Hepatocyte (in vitro differentiated cells): ENCODE data around the gene LATS2. TPM values are rescaled to one million over a fixed set of nuclear protein-coding genes. Genes with fewer than 3 reads are reported as not detected.
"Not testable (repeated sequence)": the region's sequence is repeated elsewhere in the genome, so short reads cannot be mapped to it uniquely, and the experiment has no call there.

Experiments
- DNase-seq: peaks from one replicate; pipeline ENCODE4 v3.0.0-alpha.2; 2016; ENCODE audit warnings: low spot score
- H2AFZ ChIP-seq: fragments of 200-600 bp; sonication (generic); 2 replicates; pipeline ENCODE4 v1.6.0; 2016; ENCODE audit warnings: antibody characterized with exemption, mild to moderate bottlenecking
- H3K27ac ChIP-seq: fragments of 200-600 bp; sonication (generic); 2 replicates; pipeline ENCODE4 v1.5.1; 2016; ENCODE audit warnings: mild to moderate bottlenecking
- H3K27me3 ChIP-seq: fragments of 200-600 bp; sonication (generic); 2 replicates; pipeline ENCODE4 v1.6.1; 2016
- H3K36me3 ChIP-seq: fragments of 200-600 bp; sonication (generic); replicated peaks from 2 replicates; pipeline ENCODE4 v1.5.1; 2016; ENCODE audit warnings: low read depth; ENCODE audit not compliant: insufficient read depth
- H3K4me1 ChIP-seq: fragments of 200-600 bp; sonication (generic); 2 replicates; pipeline ENCODE4 v1.5.1; 2016; ENCODE audit warnings: mild to moderate bottlenecking, moderate library complexity; ENCODE audit not compliant: insufficient read depth
- H3K4me2 ChIP-seq: fragments of 200-600 bp; sonication (generic); 2 replicates; pipeline ENCODE4 v1.6.0; 2016
- H3K4me3 ChIP-seq: fragments of 200-600 bp; sonication (generic); 2 replicates; pipeline ENCODE4 v1.5.1; 2016; ENCODE audit warnings: mild to moderate bottlenecking
- H3K79me2 ChIP-seq: fragments of 200-600 bp; sonication (generic); 2 replicates; pipeline ENCODE4 v1.6.0; 2017; ENCODE audit warnings: mild to moderate bottlenecking
- H3K9me2 ChIP-seq: fragments of 200-600 bp; sonication (generic); replicated peaks from 2 replicates; pipeline ENCODE4 v1.6.0; 2017; ENCODE audit warnings: mild to moderate bottlenecking; ENCODE audit not compliant: insufficient read depth
- H3K9me3 ChIP-seq: fragments of 200-600 bp; sonication (generic); 2 replicates; pipeline ENCODE4 v1.5.1; 2016; ENCODE audit warnings: low read depth, mild to moderate bottlenecking
- H4K20me1 ChIP-seq: fragments of 200-600 bp; sonication (generic); 2 replicates; pipeline ENCODE4 v1.6.0; 2016; ENCODE audit warnings: mild to moderate bottlenecking; ENCODE audit not compliant: insufficient read depth, poor library complexity, severe bottlenecking
- CTCF ChIP-seq: fragments of 200-600 bp; sonication (generic); IDR thresholded peaks from 2 replicates; pipeline ENCODE4 v1.5.1; 2016; ENCODE audit warnings: antibody characterized with exemption, mild to moderate bottlenecking; ENCODE audit not compliant: poor library complexity
- EZH2 ChIP-seq: fragments of 200-600 bp; sonication (generic); IDR thresholded peaks from 2 replicates; pipeline ENCODE4 v1.6.1; 2016; ENCODE audit warnings: antibody characterized with exemption, mild to moderate bottlenecking, borderline replicate concordance
- EZH2phosphoT487 ChIP-seq: fragments of 200-600 bp; sonication (generic); IDR thresholded peaks from one replicate; pipeline ENCODE4 v1.6.1; 2018; ENCODE audit warnings: antibody characterized with exemption, mild to moderate bottlenecking, low read depth, moderate library complexity; ENCODE audit not compliant: unreplicated experiment, severe bottlenecking
- WGBS: methylation state at CpG from one replicate; pipeline ENCODE4 v1.1.6; 2016; ENCODE audit warnings: low lambda C conversion rate; ENCODE audit errors: missing lambda C conversion rate; 5-methylcytosine and 5-hydroxymethylcytosine counted together
- polyA plus RNA-seq: library from polyadenylated mRNA; unstranded; fragments of >200 nt; fragmentation: Nextera tagmentation; extraction: Ambion mirVana; gene quantifications from 2 replicates; pipeline ENCODE4 v1.2.1, GENCODE V29; 2016
- total RNA-seq: library from RNA; depleted of rRNA; stranded (reverse); fragments of >200 nt; gene quantifications from 2 replicates; pipeline ENCODE4 v1.2.3, GENCODE V29; 2014

The LATS2 gene
- total and polyA plus RNA-seq, 2 experiments from 2014 or later: 6.2 to 15.5 TPM

GRCh38 chr13:20945952-20946383 is 115.4 kb downstream of the LATS2 start:
- peaks cover 6% of the 10 kb centered on the region for H3K27me3 ChIP-seq
- TF ChIP-seq CTCF (no peak), EZH2 (no peak), EZH2phosphoT487 (no peak)
- H3K27ac ChIP-seq: no peak overlapping the region
- H3K4me1 ChIP-seq: peaks cover 5% of the 10 kb centered on the region
- peak overlapping the region; percentile 81 for H2AFZ ChIP-seq
- WGBS: 16% methylated on average over 27 of the region's 29 CpGs
- peak overlapping the region; percentile 84 for H3K4me2 ChIP-seq
- no peaks in the 10 kb centered on the region for H3K9me2 ChIP-seq
- no peak for DNase-seq
- no peaks in the 10 kb centered on the region for H3K9me3 ChIP-seq
- H3K4me3 ChIP-seq: no peak overlapping the region
- H3K36me3 ChIP-seq: no peaks in the 10 kb centered on the region
- no peaks in the 10 kb centered on the region for H3K79me2 ChIP-seq
- no peaks in the 10 kb centered on the region for H4K20me1 ChIP-seq

GRCh38 chr13:20942938-20943559 is 118.3 kb downstream of the LATS2 start:
- H3K9me3 ChIP-seq: no peaks in the 10 kb centered on the region
- no peak for DNase-seq
- 84% methylated on average over 22 of the region's 22 CpGs for WGBS
- H3K36me3 ChIP-seq: no peaks in the 10 kb centered on the region
- no peaks in the 10 kb centered on the region for H3K79me2 ChIP-seq
- H3K4me1 ChIP-seq: peaks cover 16% of the 10 kb centered on the region
- H4K20me1 ChIP-seq: no peaks in the 10 kb centered on the region
- no peak overlapping the region for H2AFZ ChIP-seq
- H3K27me3 ChIP-seq: peaks cover 6% of the 10 kb centered on the region
- H3K27ac ChIP-seq: peak overlapping the region; percentile 58
- no peaks in the 10 kb centered on the region for H3K9me2 ChIP-seq
- H3K4me3 ChIP-seq: no peak overlapping the region
- TF ChIP-seq CTCF (no peak), EZH2 (no peak), EZH2phosphoT487 (no peak)
- H3K4me2 ChIP-seq: no peak overlapping the region

GRCh38 chr13:20940511-20940910 is 120.9 kb downstream of the LATS2 start:
- not testable (repeated sequence) for H3K9me2 ChIP-seq, DNase-seq, H3K27me3 ChIP-seq, H3K4me3 ChIP-seq, H3K9me3 ChIP-seq, H4K20me1 ChIP-seq, H3K36me3 ChIP-seq, H2AFZ ChIP-seq, H3K79me2 ChIP-seq
- peaks cover 11% of the 10 kb centered on the region for H3K4me1 ChIP-seq
- WGBS: 87% methylated on average over 10 of the region's 10 CpGs
- peak overlapping the region; percentile 31 for H3K27ac ChIP-seq
- H3K4me2 ChIP-seq: peak overlapping the region; percentile 14

GRCh38 chr13:20940083-20940482 is 121.3 kb downstream of the LATS2 start:
- H3K4me2 ChIP-seq: peak overlapping the region; percentile 14
- peak; percentile 23 for DNase-seq
- H2AFZ ChIP-seq: peak overlapping the region; percentile 2
- peaks cover 11% of the 10 kb centered on the region for H3K4me1 ChIP-seq
- peak overlapping the region; percentile 54 for H3K27ac ChIP-seq
- H3K36me3 ChIP-seq: no peaks in the 10 kb centered on the region
- H3K9me3 ChIP-seq: no peaks in the 10 kb centered on the region
- WGBS: 45% methylated on average over 3 of the region's 3 CpGs
- H4K20me1 ChIP-seq: no peaks in the 10 kb centered on the region
- no peak overlapping the region for H3K4me3 ChIP-seq
- no peaks in the 10 kb centered on the region for H3K9me2 ChIP-seq
- no peaks in the 10 kb centered on the region for H3K27me3 ChIP-seq
- H3K79me2 ChIP-seq: no peaks in the 10 kb centered on the region
- no peak for TF ChIP-seq EZH2
- TF ChIP-seq CTCF: no peak
- no peak for TF ChIP-seq EZH2phosphoT487
